Measurements from ENCODE around the gene PSMD3.
A peak's percentile ranks its signal among the peaks of the same experiment; 100 is the strongest.

Gene PSMD3

DNA sequence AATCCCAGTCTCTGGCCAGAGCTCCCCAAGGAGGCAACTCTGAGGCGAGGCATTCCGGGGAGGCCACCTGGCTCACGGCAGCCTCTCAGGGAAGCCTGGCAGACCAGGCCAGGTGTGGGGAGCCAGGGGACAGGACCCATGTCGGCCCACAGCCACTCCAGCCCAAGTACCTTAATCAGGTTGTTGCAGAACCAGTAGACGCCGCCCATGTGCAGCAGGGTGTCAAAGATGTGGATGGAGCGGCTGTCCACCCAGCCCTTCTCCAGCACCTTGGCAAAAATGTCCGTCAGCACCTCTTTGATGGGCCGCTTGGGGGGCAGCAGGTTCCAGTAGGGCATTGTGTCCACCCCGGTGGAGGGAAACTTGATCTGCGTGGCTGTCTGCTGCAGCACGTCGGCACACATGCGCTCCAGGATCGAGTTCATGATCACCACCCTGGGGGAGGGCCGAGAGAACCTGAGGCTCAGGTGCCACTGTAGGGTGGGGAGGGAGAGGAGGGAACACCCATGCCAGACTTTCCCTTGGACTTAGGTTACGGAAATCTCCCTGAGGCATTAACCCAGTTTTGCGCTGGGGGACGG is 42.4 kb downstream of the PSMD3 start:
- DNase-seq (ENCODE audit: low spot score): no peak

DNA sequence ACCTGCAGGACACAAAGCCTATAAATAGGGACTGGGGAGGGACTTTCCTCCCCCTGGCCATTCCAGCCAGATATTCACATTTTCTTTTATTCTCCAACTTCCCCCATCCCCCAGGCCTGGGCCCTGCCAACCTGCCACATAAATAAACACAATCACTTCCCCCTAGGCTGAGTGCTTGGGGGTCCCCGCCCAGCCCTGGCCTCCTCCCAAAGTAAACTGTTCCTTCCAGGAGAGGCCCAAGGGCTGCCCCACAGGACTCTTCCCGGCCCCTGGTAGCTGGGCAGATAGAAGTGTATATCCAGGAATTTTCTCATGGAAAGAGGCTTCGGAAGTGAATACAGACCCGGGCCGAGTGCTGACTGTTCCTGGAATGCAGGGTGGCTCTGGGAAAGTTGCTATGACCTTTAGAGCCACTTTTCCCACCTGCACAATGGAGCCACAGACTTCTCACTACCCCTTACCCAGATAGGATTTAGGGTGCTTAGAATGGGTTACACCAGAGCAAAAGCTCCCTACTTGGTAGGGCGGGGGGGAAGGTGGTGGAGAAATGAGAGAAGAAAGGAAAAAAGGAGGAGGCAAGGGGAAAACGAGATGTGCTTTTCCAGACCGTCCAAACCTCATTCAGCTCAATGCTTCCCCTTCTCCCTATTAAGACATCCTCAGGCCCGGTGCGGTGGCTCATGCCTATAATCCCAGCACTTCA is 43.1 kb downstream of the PSMD3 start:
- no peak for DNase-seq (ENCODE audit: low spot score)

DNA sequence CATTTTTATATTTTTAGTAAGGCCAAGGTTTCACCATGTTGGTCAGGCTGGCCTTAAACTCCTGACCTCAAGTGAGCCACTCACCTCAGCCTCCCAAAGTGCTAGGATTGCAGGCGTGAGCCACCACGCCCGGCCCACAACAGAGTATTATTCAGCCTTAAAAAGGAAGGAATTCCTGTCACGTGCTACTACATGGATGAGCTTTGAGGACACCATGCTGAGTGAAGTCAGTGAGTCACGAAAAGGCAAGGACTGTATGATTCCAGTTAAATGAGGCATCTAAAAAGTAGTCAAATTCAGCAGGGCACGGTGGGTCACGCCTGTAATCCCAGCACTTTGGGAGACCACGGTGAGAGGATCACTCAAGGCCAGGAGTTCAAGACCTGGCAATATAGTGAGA is 44.3 kb downstream of the PSMD3 start:
- no peak for DNase-seq (ENCODE audit: low spot score)

DNA sequence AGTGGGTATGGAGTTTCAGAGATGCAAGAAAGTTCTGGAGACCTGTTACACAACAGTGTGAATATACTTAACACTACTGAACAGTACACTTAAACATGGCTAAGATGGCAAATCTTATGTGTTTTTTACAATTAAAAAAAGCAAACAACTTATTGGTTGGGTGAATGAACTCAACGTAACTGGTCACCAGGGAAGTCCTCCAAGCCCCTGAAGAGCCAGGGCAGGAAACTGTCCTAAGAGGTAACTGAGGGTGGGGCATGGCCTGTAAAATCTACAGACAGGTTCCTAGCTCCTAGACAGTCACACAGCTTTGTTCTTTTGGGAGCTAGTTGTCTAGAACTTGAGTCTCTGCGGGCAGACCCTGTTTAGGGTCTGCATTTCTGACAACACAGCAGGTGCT is 45.0 kb downstream of the PSMD3 start:
- DNase-seq (ENCODE audit: low spot score): no peak

DNA sequence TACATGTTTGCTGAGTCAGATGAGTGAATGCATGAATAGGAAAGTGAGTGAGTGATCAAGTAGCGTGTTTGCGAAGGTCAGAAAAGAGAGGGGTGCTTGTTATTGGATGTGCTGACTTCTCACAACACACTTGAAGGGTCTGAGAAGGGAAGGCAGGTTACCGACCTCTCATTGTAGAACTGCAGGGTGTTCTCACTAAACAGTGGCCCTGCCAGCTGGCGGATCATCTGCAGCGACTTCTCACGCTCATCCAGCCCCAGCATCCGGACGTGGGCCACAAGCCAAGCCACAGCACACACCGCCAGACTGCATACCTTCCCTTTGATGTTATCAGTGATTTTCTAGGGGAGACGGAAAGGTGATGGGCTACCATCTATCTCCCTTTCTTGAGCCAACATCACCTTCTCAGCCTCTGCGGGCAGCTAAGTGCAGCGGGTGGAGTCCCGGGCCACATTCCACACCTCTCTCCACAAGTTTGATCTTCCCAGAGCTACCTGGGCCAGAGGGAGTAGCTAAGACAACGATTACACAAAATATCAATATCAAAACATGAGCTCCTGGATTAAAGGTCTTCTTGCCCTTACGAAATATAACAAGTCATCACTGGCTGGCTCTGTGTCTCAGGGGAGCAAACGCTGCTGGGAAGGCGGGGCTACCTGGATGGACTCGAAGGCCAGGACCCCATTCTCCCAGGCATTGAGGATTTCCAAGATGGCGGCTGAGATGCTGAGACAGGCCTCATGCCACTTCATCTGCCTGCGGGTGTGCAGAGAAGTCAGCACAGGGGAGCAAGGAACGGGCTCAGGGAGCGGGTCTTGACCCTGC is 45.6 kb downstream of the PSMD3 start:
- no peak for DNase-seq (ENCODE audit: low spot score)

DNA sequence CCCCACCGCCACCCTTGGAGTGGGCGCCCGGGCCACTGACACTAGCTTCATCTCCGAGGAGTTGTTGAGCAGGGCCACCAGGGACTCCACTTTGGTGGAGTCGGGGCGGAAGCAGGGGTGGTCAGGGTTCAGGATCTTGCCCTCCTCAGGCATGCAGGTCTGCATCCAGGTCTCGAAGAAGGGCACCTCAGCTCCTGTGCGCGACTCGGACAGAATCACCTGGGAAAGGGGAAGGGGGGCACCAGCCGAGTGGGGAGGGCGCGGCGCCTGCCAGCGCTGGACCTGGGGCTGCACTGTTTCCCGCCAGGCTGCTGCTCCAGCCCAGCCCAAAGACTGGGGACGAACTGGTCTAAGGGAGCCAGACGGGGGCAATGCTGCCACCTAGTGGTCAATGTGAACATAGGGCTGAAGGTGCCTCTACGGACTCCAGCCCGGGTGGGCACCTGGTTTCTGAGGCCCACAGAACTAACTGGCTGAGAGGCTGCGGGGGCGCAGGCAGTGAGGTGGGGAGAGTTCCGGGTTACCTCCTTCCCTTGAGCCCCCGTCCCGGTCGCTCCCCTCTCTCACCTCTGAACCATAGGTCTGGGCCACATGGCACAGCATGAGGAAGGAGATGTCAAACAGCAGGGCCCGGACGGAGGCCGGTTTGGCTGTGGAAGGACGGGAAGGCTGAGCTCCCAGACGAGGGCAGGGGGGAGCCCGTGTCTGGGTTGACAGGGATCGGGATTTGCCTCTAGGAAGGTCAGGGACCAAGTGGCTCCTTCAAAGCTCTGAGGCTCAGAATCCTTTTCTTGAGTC is 46.4 kb downstream of the PSMD3 start:
- DNase-seq (ENCODE audit: low spot score): peak; percentile 86

DNA sequence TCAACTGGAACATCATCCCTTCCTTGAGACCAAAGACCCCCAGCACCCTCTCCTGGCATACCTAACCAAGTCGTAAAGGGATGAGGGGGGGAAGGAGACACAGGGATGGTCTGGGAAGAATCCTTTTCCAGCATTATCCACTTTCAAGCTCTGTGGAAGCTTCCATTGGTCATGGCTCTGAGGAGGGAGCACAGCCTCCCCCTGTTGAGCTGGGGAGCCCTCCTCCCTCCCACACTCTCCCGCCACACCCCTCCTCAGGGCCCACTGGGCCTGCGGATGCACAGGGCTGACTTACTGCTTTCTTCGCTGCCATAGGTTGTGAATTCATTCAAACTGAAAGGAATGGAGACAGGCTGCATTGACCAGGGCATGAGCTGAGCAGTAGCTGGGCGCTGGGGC is 47.0 kb downstream of the PSMD3 start:
- DNase-seq (ENCODE audit: low spot score): no peak

DNA sequence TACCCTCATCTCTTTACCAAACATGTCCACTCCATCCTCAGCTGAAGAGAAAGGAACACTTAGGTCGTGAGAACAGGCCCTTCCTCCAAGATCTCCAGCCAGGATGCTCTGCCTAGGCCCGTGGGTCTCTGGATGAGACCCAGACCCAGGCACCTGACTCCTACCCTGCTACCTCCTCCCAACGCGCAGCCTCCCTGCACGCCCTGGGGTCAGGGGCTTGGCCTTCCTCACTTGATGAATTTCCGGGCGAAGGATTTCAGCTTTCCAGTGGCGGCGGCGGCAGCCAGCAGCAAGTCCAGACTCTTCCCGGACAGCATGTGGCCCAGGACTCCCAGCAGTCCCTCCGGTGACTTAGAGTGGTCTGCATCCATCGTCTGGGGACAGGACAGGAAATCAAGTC is 48.0 kb downstream of the PSMD3 start:
- DNase-seq (ENCODE audit: low spot score): no peak

DNA sequence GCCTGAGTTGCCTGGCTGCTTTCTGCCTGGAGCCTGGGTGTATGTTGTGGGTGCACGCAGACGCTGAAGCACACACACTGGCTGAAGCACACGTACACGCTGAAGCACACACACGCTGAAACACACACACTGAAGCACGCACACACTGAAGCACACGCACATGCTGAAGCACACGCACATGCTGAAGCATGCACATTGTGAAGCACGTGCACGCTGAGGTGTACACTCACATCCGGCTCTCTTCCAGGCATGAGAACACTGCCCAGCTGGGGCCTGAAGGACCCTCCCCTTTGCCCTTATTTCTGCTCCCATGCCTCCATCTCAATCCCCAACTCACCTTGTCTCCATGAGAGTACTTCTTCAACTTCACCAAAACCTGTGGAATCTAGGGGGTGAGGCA is 51.1 kb downstream of the PSMD3 start:
- DNase-seq (ENCODE audit: low spot score): no peak

DNA sequence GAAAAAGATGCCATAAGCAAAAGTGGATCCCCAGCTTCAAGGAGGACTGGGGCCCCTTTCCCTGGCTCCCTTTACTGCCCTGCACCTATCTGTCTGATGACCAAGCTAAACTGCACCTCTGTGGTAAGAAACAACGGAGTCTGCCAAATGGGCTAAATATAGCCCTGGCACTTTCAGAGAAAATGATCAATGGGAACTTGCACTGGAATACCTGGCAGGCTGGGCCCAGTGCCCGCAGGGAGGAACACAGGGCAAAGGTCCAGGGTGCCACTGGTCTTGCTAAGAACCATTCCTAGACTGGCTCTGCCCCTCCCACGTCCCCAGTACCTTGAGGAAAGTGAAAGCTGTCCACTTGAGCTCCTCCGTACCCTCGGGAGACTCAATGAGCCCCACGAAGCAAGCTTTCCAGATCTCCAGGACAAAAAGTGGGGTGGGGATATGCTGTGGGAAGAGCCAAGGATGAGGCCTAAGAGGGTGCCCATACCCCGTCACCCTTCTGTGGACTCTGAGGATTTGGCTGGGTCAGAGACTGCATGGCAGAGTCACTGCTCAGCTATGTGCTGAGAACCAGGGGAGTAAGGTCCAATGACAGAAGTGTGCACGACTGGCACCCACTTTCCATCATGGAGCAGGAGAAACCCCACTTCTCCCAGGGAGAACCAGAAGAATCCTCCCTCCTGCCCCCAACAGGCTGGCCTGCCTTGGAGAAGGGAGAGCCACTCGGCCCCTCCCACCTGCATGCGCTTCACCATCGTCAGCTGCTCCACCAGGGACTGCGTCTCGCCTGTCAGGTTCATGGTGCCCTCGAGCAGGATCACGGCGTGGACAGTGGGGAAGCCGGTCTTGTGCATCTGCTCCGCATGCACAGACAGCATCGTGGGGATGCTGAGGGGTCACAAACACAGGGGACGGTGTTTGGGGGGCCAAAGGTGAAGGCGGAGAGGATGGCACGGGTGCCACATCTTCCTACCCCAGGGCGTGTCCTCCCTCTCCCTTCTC is 52.0 kb downstream of the PSMD3 start:
- DNase-seq (ENCODE audit: low spot score): no peak

DNA sequence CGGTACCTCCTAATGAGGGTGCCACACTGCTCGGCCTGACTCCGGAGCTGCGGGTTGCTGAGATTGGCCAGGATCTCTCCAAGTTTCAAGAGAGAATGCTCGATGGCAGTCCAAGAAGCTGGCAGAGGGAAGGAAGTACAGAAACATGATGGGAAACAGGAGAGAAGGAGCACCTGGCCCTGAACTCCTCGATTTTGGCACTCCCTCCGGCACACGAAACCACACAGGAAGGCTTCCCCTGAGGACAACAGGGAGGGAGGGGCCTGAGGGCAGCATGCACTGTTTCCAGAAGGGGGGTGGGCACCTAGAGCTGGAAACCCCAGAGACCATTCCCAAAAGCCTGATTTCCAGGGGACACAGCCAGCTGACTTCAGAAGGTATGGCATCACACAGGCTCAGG is 52.7 kb downstream of the PSMD3 start:
- DNase-seq (ENCODE audit: low spot score): no peak

DNA sequence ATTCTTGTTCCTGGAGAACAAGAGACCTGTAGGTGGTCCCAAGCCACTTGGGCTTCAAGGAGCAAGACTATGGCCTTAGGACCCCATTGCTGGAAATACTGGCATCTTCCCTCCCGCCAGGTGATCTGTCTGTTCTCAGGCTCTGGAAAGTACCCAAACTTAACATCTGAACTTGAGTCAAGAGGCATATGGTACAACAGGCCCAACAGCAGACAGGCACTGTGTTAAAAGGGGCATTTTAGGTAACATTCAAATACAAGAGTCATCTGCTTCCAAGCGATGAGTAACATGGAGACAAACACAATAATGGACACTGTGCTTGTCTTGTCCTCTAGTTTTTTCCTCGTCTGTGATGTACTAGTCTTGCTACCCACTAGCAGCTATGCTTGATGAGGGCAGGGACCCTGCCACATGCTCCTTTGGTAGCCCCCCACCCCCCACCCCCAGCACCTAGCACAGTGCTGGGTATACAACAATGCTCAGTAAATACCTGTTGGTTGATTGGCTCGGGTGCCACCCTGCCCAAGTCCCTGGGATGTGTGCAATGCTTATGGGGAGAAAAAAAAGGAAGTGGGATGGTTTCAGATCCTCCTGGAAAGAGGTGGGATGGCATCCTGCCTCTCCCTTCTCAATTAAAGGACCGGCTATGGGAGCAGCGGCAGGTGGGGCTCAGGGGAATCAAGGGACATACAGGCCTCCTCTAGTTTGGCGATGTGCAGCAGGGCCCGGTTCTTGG is 54.0 kb downstream of the PSMD3 start:
- DNase-seq (ENCODE audit: low spot score): no peak

DNA sequence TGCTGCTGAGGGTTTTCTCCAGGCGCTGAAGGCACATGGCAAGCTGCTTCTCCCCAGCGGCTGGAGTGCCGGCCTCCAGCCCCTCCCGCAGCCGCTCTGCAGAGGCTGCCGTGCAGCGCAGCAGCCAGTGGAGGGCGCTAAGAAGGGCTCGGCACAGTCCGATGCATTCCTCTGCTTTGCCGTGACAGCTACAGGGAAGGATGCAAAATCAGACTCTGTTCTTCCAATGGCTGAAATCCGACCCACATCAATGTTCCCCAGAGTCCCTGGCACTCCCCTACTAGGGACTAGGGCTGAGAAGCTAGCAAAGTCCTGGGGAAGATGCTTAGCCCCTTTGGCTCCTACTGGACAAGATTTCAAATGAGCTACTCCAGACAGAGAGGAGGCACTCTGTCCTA is 54.6 kb downstream of the PSMD3 start:
- no peak for DNase-seq (ENCODE audit: low spot score)

DNA sequence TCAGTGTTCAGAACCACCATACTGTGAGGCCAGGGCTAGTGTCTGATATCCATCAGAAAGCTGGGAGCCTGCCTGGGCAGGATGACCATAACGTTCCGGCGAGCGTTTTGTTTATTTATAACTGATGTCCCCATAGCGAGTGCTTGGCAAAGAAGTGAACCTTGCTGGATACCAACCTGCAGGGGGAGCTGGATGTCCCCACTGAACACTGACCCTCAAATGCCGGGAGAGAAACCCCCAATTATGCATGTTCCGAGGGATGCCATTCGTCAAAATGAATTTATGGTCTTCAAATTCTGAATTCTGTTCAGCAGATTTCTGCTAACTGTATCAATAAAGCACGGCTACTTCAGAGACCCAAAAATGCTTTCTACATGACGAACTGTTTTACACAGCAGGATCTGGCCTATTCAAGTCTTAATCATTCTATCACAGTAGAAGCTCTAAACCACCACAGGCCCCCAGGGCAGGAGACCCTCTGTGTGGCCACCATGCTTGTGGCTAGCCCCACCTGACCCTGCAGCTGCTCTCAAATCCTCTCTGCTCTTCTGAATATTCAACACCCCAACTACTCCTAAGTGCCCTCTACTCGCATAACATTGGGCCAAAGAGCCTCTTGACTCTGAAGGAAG is 58.4 kb downstream of the PSMD3 start:
- peak; percentile 30 for DNase-seq (ENCODE audit: low spot score)

DNA sequence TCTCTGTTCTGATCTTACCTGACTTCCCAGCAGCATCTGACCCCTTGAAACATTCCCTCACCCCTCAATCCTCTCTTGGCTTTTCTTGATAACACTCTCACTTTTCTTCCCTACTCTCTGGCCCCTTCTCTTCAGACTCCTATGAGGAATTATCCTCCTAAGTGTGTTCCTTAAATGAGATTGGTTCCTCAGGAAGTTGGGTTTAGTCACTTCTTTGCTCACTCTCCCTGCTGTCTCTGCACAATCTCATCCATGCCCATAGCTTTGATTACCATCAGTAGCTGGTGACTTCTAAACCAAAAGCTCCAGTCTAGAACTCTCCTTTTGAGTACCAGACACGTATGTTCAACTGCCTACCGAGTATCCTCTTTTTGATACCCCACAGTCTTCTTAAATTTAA is 60.6 kb downstream of the PSMD3 start:
- no peak for DNase-seq (ENCODE audit: low spot score)

Measured in hematopoietic multipotent progenitor cell treated with erythropoietin and hydrocortisone succinate and interleukin-3 and kit ligand, for 15 days (in vitro differentiated cells).